ENCODE data around the gene UBASH3B. TPM values are rescaled to one million over a fixed set of nuclear protein-coding genes. Genes with fewer than 3 reads are reported as not detected.

UBASH3B gene
- total RNA-seq, 1 donor from 2014 or later: 2.6 TPM

GRCh38 chr11:122847466-122847865 lies 191.9 kb downstream of the UBASH3B start:
- intact Hi-C loops (cut with micrococcal nuclease): no loop called here
- TF ChIP-seq, protein P1, sequence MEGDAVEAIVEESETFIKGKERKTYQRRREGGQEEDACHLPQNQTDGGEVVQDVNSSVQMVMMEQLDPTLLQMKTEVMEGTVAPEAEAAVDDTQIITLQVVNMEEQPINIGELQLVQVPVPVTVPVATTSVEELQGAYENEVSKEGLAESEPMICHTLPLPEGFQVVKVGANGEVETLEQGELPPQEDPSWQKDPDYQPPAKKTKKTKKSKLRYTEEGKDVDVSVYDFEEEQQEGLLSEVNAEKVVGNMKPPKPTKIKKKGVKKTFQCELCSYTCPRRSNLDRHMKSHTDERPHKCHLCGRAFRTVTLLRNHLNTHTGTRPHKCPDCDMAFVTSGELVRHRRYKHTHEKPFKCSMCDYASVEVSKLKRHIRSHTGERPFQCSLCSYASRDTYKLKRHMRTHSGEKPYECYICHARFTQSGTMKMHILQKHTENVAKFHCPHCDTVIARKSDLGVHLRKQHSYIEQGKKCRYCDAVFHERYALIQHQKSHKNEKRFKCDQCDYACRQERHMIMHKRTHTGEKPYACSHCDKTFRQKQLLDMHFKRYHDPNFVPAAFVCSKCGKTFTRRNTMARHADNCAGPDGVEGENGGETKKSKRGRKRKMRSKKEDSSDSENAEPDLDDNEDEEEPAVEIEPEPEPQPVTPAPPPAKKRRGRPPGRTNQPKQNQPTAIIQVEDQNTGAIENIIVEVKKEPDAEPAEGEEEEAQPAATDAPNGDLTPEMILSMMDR (IDR thresholded peaks at IDR 0.05; ENCODE audit: borderline replicate concordance): no peak

DNA sequence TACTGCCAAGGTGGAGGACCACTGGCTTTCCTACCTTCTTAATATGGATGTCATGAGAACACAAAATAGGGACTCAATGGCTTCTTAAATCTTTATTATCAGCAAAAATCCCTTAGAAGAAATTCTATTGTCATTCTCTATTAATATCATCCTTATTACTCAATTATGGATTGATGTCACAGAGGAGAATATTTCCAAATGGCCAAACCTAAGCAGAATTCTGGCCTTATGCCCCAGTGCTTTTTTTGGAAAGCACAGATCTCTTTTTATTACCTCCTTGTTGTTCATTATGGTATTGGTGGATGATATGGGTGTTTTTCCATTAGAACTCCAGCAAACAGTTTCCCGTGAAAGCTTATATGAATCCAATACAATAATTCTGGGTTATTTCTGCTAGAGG lies 192.7 kb downstream of the UBASH3B start:
- H3K4me3 ChIP-seq: no peak overlapping the region
- intact Hi-C loops (cut with micrococcal nuclease): no loop called here
- no peak overlapping the region for H3K27ac ChIP-seq (replicated peaks)
- no peaks in the 10 kb centered on the region for H3K4me1 ChIP-seq
- TF ChIP-seq, protein P1 (IDR thresholded peaks at IDR 0.05; ENCODE audit: borderline replicate concordance): no peak
- H3K9me3 ChIP-seq (replicated peaks): no peaks in the 10 kb centered on the region
- peaks cover 39% of the 10 kb centered on the region for H3K27me3 ChIP-seq (ENCODE audit: low read depth)
- no peaks in the 10 kb centered on the region for H3K36me3 ChIP-seq
- DNase-seq: no peak

More at GRCh38 chr11:122847466-122847865, 191.9 kb downstream of the UBASH3B start:
- Histone ChIP-seq H3K27me3 (ENCODE audit: low read depth) (peaks cover 33% of the 10 kb centered on the region), H3K27ac (replicated peaks) (no peak overlapping the region), H3K36me3 (no peaks in the 10 kb centered on the region), H3K4me3 (no peak overlapping the region), H3K4me1 (no peaks in the 10 kb centered on the region), H3K9me3 (replicated peaks) (no peaks in the 10 kb centered on the region)
- DNase-seq: no peak

- intact Hi-C loops (cut with micrococcal nuclease): no loop called here
- no peaks in the 10 kb centered on the region for H3K4me1 ChIP-seq
- H3K27me3 ChIP-seq (ENCODE audit: low read depth): peaks cover 46% of the 10 kb centered on the region
- no peak overlapping the region for H3K27ac ChIP-seq (replicated peaks)
- no peak overlapping the region for H3K4me3 ChIP-seq
- TF ChIP-seq, protein P1 (IDR thresholded peaks at IDR 0.05; ENCODE audit: borderline replicate concordance): no peak
- no peaks in the 10 kb centered on the region for H3K36me3 ChIP-seq
- DNase-seq: no peak
- H3K9me3 ChIP-seq (replicated peaks): no peaks in the 10 kb centered on the region
These were observed 194.6 kb downstream of the UBASH3B start for GRCh38 chr11:122850076-122850631.

GRCh38 chr11:122851366-122851966 lies 195.9 kb downstream of the UBASH3B start:
- intact Hi-C loops (cut with micrococcal nuclease): no loop called here
- TF ChIP-seq, protein P1 (IDR thresholded peaks at IDR 0.05; ENCODE audit: borderline replicate concordance): no peak
- H3K36me3 ChIP-seq: no peaks in the 10 kb centered on the region
- H3K4me1 ChIP-seq: no peaks in the 10 kb centered on the region
- no peak overlapping the region for H3K27ac ChIP-seq (replicated peaks)
- peaks cover 46% of the 10 kb centered on the region for H3K27me3 ChIP-seq (ENCODE audit: low read depth)
- H3K4me3 ChIP-seq: no peak overlapping the region
- no peak for DNase-seq
- no peaks in the 10 kb centered on the region for H3K9me3 ChIP-seq (replicated peaks)

- TF ChIP-seq, protein P1 (IDR thresholded peaks at IDR 0.05; ENCODE audit: borderline replicate concordance): no peak
- H3K9me3 ChIP-seq (replicated peaks): no peaks in the 10 kb centered on the region
- intact Hi-C loops (cut with micrococcal nuclease): no loop called here
- H3K27ac ChIP-seq (replicated peaks): no peak overlapping the region
- no peaks in the 10 kb centered on the region for H3K36me3 ChIP-seq
- no peak for DNase-seq
- peaks cover 46% of the 10 kb centered on the region for H3K27me3 ChIP-seq (ENCODE audit: low read depth)
- H3K4me3 ChIP-seq: no peak overlapping the region
- no peaks in the 10 kb centered on the region for H3K4me1 ChIP-seq
These were observed 196.7 kb downstream of the UBASH3B start for GRCh38 chr11:122852074-122852795.

Measured in left ventricle myocardium inferior (tissue), 1 donor.